Suprapubic skin (tissue), 3 donors: ENCODE data around the gene ZNF740.
"Not testable (repeated sequence)": the region's sequence is repeated elsewhere in the genome, so short reads cannot be mapped to it uniquely, and the experiment has no call there.

Experiments
- POLR2A ChIP-seq, 2 donors: fragments of 450-650 bp; IDR thresholded peaks; one replicate each; pipeline ENCODE4 v1.6.1; 2017; ENCODE audit warnings: antibody characterized with exemption in 2 of 2, mild to moderate bottlenecking in 2 of 2, moderate library complexity in 2 of 2
- TF ChIP-seq, protein P1 (sequence below), 2 donors: fragments of 200-600 bp in 1 of 2; fragments of 450-650 bp in 1 of 2; sonication (generic) in 1 of 2; IDR thresholded peaks; one replicate each; pipeline ENCODE4 v1.5.1; 2016 to 2019; ENCODE audit warnings: antibody characterized with exemption in 2 of 2, mild to moderate bottlenecking in 1 of 2, moderate library complexity in 1 of 2

DNA sequence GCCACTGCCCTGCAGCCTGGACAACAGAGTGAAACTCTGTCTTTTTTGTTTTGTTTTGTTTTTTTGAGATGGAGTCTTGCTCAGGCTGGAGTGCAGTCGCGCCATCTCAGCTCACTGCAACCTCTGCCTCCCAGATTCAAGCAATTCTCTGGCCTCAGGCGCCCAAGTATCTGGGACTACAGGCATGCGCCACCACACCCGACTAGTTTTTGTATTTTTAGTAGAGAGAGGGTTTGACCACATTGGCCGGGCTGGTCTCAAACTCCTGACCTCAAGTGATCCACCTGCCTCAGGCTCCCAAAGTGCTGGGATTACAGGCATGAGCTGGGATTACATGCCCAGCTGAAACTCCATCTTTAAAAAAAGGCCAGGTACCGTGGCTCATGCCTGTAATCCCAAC is 21.8 kb downstream of the ZNF740 start:
- TF ChIP-seq POLR2A (IDR thresholded peaks at IDR 0.05) = not testable (repeated sequence)
- TF ChIP-seq, protein P1, sequence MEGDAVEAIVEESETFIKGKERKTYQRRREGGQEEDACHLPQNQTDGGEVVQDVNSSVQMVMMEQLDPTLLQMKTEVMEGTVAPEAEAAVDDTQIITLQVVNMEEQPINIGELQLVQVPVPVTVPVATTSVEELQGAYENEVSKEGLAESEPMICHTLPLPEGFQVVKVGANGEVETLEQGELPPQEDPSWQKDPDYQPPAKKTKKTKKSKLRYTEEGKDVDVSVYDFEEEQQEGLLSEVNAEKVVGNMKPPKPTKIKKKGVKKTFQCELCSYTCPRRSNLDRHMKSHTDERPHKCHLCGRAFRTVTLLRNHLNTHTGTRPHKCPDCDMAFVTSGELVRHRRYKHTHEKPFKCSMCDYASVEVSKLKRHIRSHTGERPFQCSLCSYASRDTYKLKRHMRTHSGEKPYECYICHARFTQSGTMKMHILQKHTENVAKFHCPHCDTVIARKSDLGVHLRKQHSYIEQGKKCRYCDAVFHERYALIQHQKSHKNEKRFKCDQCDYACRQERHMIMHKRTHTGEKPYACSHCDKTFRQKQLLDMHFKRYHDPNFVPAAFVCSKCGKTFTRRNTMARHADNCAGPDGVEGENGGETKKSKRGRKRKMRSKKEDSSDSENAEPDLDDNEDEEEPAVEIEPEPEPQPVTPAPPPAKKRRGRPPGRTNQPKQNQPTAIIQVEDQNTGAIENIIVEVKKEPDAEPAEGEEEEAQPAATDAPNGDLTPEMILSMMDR (IDR thresholded peaks at IDR 0.05) = not testable (repeated sequence)
